Peyer's patch (tissue), 4 donors: ENCODE data around the gene STAM.

Source experiments
- CTCF ChIP-seq, 6 experiments: fragments of 450-650 bp in 4 of 6; fragments of 200-600 bp in 2 of 6; sonication (generic) in 1 of 6; IDR thresholded peaks; one replicate each; pipeline ENCODE4 v1.5.1; 2017 to 2019; ENCODE audit warnings: antibody characterized with exemption in 6 of 6, mild to moderate bottlenecking in 3 of 6, moderate library complexity in 1 of 6
- POLR2A ChIP-seq, 2 donors: fragments of 450-650 bp; IDR thresholded peaks; one replicate each; pipeline ENCODE4 v1.5.1; 2017; ENCODE audit warnings: antibody characterized with exemption in 2 of 2, mild to moderate bottlenecking in 2 of 2, moderate library complexity in 2 of 2

GRCh38 chr10:17668435-17669184 is 24.7 kb downstream of the STAM start:
- TF ChIP-seq CTCF (IDR thresholded peaks at IDR 0.05) (no peak), POLR2A (IDR thresholded peaks at IDR 0.05) (no peak)
